ENCODE data around the gene FAM83E.

- TF ChIP-seq CTCF (conservative IDR thresholded peaks at IDR 0.05; ENCODE audit: low read depth in 2 of 2), result no peak
- peak; percentile 88 for TF ChIP-seq POLR2AphosphoS5 (IDR thresholded peaks at IDR 0.05; ENCODE audit: low read depth)
- TF ChIP-seq EZH2 (IDR thresholded peaks at IDR 0.05; ENCODE audit: low read depth, unreplicated experiment), result no peak
- TF ChIP-seq ZNF114 (CRISPR knock-in tag; IDR thresholded peaks at IDR 0.05), result no peak
- TF ChIP-seq EZH2phosphoT487 (IDR thresholded peaks at IDR 0.05; ENCODE audit: unreplicated experiment), result no peak
- TF ChIP-seq CREB1 (CRISPR knock-in tag; IDR thresholded peaks at IDR 0.05; ENCODE audit: low read depth), result peak; percentile 95
- no peak for TF ChIP-seq REST (IDR thresholded peaks at IDR 0.05; ENCODE audit: unreplicated experiment)
These were observed 24.0 kb upstream of the FAM83E start for GRCh38 chr19:48638831-48639381.
